Panc1 (cell line): ENCODE data around the gene MMP28. TPM values are rescaled to one million over a fixed set of nuclear protein-coding genes. Genes with fewer than 3 reads are reported as not detected.

Experiments
- ATAC-seq: fragments of 200-7000 bp; cut with Tn5 transposase; 2 replicates; pipeline ENCODE4 v1.9.1; 2020; ENCODE audit warnings: mild to moderate bottlenecking, moderate library complexity
- BruUV-seq: library from RNA; stranded (reverse); fragments of 400-500 nt; replicated peaks from 2 replicates; lab custom pipeline; 2021; lab: Mats Ljungman, UMichigan
- CTCF ChIA-PET: fragments of 300-600 bp; sonication (Branson Sonifier 250); formaldehyde crosslinking; loops from one replicate; lab custom pipeline; 2022; ENCODE audit warnings: antibody characterized with exemption; lab: Charles Lee
- POLR2A ChIA-PET: fragments of 300-600 bp; sonication (Branson Sonifier 250); formaldehyde crosslinking; loops from one replicate; lab custom pipeline; 2022; ENCODE audit warnings: antibody characterized with exemption; lab: Charles Lee
- DNase-seq: peaks from one replicate; pipeline ENCODE4 v3.0.0-alpha.2; 2010; ENCODE audit warnings: low read depth, low spot score
- H3K27ac ChIP-seq: 2 replicates; pipeline ENCODE4 v1.5.1; 2011; ENCODE audit warnings: mild to moderate bottlenecking, low read length, inconsistent platforms
- H3K27me3 ChIP-seq: fragments of 200-500 bp; sonication (Bioruptor generic); 2 replicates; pipeline ENCODE4 v1.6.0; 2014; ENCODE audit warnings: low read length, inconsistent platforms; ENCODE audit not compliant: control insufficient read depth, insufficient read depth
- H3K36me3 ChIP-seq: fragments of 200-500 bp; sonication (Bioruptor generic); 2 replicates; pipeline ENCODE4 v1.5.1; 2014; ENCODE audit warnings: inconsistent platforms, mild to moderate bottlenecking, low read length, moderate library complexity; ENCODE audit not compliant: control insufficient read depth, insufficient read depth
- H3K4me1 ChIP-seq: 2 replicates; pipeline ENCODE4 v1.5.1; 2011; ENCODE audit warnings: inconsistent platforms, mild to moderate bottlenecking, low read length, moderate library complexity; ENCODE audit not compliant: control insufficient read depth, insufficient read depth
- H3K4me3 ChIP-seq, 2 experiments: 2 replicates each; pipeline ENCODE4 v1.5.1; 2011 to 2012; ENCODE audit warnings: low read depth in 2 of 2, low read length in 2 of 2, mild to moderate bottlenecking in 2 of 2, inconsistent platforms in 1 of 2, moderate library complexity in 1 of 2
- H3K9me3 ChIP-seq: fragments of 200-500 bp; sonication (Bioruptor generic); 2 replicates; pipeline ENCODE4 v1.5.1; 2014; ENCODE audit warnings: low read depth, mild to moderate bottlenecking, inconsistent platforms, low read length, moderate library complexity; ENCODE audit not compliant: control insufficient read depth, insufficient read depth
- POLR2AphosphoS5 ChIP-seq: IDR thresholded peaks from 2 replicates; pipeline ENCODE4 v1.6.1; 2012; ENCODE audit warnings: mild to moderate bottlenecking, low read depth, low read length, moderate library complexity
- SIN3A ChIP-seq: IDR thresholded peaks from 2 replicates; pipeline ENCODE4 v1.6.1; 2012; ENCODE audit warnings: low read depth, mild to moderate bottlenecking, low read length, moderate library complexity, borderline replicate concordance; ENCODE audit not compliant: insufficient read depth
- TCF7L2 ChIP-seq: IDR thresholded peaks from 2 replicates; pipeline ENCODE4 v1.6.1; 2011; ENCODE audit warnings: mild to moderate bottlenecking, low read depth, low read length, inconsistent platforms
- in situ Hi-C: cut with HindIII; loops from 2 replicates; pipeline ENCODE4 v1.10.0; 2016; ENCODE audit warnings: low sequenced_read_pairs, low pct_unique_long_range_greater_than_20kb
- intact Hi-C: fragments of 100-400 bp; cut with micrococcal nuclease; formaldehyde crosslinking; loops from one replicate; pipeline ENCODE4 v1.10.0; 2022; ENCODE audit not compliant: unreplicated experiment
- total RNA-seq: library from RNA; stranded (reverse); gene quantifications from one replicate; pipeline ENCODE4 v1.2.1, GENCODE V29; 2021; ENCODE audit not compliant: unreplicated experiment
- TF ChIP-seq, protein P1 (sequence below), 2 experiments: IDR thresholded peaks; 2 replicates each; pipeline ENCODE4 v1.6.1; 2011 to 2012; ENCODE audit warnings: low read depth in 2 of 2, control low read depth in 1 of 2, low read length in 1 of 2, mild to moderate bottlenecking in 1 of 2, moderate library complexity in 1 of 2; ENCODE audit not compliant: insufficient read depth in 1 of 2
- TF ChIP-seq, protein P2 (sequence below): fragments of 450-650 bp; IDR thresholded peaks from 2 replicates; pipeline ENCODE4 v1.5.1; 2017; ENCODE audit warnings: mild to moderate bottlenecking

The MMP28 gene
- total RNA-seq, 1 experiment from 2014 or later, result 1.6 TPM

DNA sequence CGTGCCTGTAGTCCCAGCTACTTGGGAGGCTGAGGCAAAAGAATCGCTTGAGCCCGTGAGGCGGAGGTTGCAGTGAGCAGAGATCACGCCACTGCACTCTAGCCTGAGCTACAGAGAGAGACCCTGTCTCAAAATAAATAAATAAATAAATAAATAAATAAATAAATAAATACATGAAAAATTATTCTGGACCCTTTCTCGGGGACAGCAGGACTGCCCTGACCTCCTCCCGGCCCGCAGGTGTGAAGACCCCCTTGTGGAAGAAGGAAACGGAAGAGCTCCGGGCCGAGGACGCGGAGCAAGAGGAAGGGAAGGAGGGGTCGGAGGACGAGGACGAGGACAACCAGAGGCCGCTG lies 31.7 kb downstream of the MMP28 start:
- BruUV-seq, result no TSS peak
- Histone ChIP-seq H3K4me1 (peaks cover 4% of the 10 kb centered on the region; the same call in 1 of the 2 replicates), H3K27ac (no peak overlapping the region), H3K9me3 (no peaks in the 10 kb centered on the region), H3K4me3 (peak overlapping the region; percentile 46 to 64), H3K36me3 (no peaks in the 10 kb centered on the region), H3K27me3 (peaks cover 3% of the 10 kb centered on the region; the same call in 1 of the 2 replicates)
- ChIA-PET CTCF (interaction anchor here (0.6 to 3.2 kb wide), 16 partner anchors 10 to 270 kb away, joined by 3 to 37 read pairs (median 5); partner anchors contain the start of genes PEX12 and TAF15), POLR2A (interaction anchor here (0.5 to 0.8 kb wide), 2 partner anchors 45 to 156 kb away, joined by 3 to 4 read pairs; partner anchors contain the start of gene TAF15)
- TF ChIP-seq, protein P1, sequence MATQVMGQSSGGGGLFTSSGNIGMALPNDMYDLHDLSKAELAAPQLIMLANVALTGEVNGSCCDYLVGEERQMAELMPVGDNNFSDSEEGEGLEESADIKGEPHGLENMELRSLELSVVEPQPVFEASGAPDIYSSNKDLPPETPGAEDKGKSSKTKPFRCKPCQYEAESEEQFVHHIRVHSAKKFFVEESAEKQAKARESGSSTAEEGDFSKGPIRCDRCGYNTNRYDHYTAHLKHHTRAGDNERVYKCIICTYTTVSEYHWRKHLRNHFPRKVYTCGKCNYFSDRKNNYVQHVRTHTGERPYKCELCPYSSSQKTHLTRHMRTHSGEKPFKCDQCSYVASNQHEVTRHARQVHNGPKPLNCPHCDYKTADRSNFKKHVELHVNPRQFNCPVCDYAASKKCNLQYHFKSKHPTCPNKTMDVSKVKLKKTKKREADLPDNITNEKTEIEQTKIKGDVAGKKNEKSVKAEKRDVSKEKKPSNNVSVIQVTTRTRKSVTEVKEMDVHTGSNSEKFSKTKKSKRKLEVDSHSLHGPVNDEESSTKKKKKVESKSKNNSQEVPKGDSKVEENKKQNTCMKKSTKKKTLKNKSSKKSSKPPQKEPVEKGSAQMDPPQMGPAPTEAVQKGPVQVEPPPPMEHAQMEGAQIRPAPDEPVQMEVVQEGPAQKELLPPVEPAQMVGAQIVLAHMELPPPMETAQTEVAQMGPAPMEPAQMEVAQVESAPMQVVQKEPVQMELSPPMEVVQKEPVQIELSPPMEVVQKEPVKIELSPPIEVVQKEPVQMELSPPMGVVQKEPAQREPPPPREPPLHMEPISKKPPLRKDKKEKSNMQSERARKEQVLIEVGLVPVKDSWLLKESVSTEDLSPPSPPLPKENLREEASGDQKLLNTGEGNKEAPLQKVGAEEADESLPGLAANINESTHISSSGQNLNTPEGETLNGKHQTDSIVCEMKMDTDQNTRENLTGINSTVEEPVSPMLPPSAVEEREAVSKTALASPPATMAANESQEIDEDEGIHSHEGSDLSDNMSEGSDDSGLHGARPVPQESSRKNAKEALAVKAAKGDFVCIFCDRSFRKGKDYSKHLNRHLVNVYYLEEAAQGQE (IDR thresholded peaks at IDR 0.05; ENCODE audit: insufficient read depth in 1 of 2, low read depth in 2 of 2, low read length in 1 of 2), result no peak
- TF ChIP-seq SIN3A (no peak), POLR2AphosphoS5 (no peak), TCF7L2 (no peak)
- TF ChIP-seq, protein P2, sequence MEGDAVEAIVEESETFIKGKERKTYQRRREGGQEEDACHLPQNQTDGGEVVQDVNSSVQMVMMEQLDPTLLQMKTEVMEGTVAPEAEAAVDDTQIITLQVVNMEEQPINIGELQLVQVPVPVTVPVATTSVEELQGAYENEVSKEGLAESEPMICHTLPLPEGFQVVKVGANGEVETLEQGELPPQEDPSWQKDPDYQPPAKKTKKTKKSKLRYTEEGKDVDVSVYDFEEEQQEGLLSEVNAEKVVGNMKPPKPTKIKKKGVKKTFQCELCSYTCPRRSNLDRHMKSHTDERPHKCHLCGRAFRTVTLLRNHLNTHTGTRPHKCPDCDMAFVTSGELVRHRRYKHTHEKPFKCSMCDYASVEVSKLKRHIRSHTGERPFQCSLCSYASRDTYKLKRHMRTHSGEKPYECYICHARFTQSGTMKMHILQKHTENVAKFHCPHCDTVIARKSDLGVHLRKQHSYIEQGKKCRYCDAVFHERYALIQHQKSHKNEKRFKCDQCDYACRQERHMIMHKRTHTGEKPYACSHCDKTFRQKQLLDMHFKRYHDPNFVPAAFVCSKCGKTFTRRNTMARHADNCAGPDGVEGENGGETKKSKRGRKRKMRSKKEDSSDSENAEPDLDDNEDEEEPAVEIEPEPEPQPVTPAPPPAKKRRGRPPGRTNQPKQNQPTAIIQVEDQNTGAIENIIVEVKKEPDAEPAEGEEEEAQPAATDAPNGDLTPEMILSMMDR, result no peak
- DNase-seq (no peak), ATAC-seq (no peak)
- in situ Hi-C loops (no loop called here), intact Hi-C loops (no loop called here)

DNA sequence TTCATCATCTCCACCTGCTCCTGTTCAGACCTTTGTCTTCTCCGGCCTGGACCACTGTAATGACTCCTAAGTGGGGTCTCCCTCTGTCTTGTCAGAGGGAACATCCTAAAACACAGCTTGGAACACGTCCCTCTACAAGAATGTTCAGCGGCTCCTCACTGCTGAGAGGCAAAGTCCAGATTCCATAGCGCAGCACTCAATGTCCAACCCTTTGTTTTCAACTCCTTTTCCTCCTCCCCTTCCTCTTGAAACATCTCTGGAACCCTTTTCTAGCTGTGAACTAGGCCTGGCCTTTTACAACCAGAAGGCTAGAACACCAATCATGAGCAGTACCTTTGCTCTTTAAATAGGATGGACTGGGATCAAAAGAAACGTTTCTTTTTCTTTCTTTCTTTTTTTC lies 33.8 kb downstream of the MMP28 start:
- BruUV-seq, result no TSS peak
- TF ChIP-seq TCF7L2 (no peak), POLR2AphosphoS5 (no peak), SIN3A (no peak)
- TF ChIP-seq, protein P1 (IDR thresholded peaks at IDR 0.05; ENCODE audit: insufficient read depth in 1 of 2, low read depth in 2 of 2, low read length in 1 of 2), result no peak
- TF ChIP-seq, protein P2, result no peak
- peaks cover 4% of the 10 kb centered on the region; the same call in 1 of the 2 replicates for H3K4me1 ChIP-seq
- H3K9me3 ChIP-seq, result no peaks in the 10 kb centered on the region
- CTCF ChIA-PET, result no interaction called here
- H3K4me3 ChIP-seq, result no peak overlapping the region
- no peaks in the 10 kb centered on the region for H3K36me3 ChIP-seq
- ATAC-seq (no peak), DNase-seq (no peak)
- POLR2A ChIA-PET, result no interaction called here
- intact Hi-C loops, result no loop called here
- no peak overlapping the region for H3K27ac ChIP-seq
- H3K27me3 ChIP-seq, result no peaks in the 10 kb centered on the region
- in situ Hi-C loops, result no loop called here
